AG04450 (cell line): ENCODE data around the gene ABHD16A. TPM values are rescaled to one million over a fixed set of nuclear protein-coding genes. Genes with fewer than 3 reads are reported as not detected.

ENCODE experiments used
- CTCF ChIA-PET: fragments of 300-600, 350-600 bp; formaldehyde crosslinking; extraction: SDS; loops from one replicate; lab custom pipeline; 2022; ENCODE audit warnings: antibody characterized with exemption, inconsistent platforms; lab: Charles Lee
- POLR2A ChIA-PET: fragments of 350-600 bp; formaldehyde crosslinking; extraction: SDS; loops from one replicate; lab custom pipeline; 2021; ENCODE audit warnings: antibody characterized with exemption, inconsistent platforms; lab: Yijun Ruan, JAX
- DNase-seq: peaks from one replicate; pipeline ENCODE4 v3.0.0-alpha.2; 2011; ENCODE audit warnings: low read depth, low spot score
- H3K27ac ChIP-seq: one replicate; pipeline ENCODE4 v1.5.1; 2012; ENCODE audit warnings: low read depth, low read length, control low read depth
- H3K27me3 ChIP-seq: one replicate; pipeline ENCODE4 v1.6.0; 2012; ENCODE audit warnings: low read length; ENCODE audit not compliant: control insufficient read depth, insufficient read depth
- H3K4me3 ChIP-seq: 2 replicates; pipeline ENCODE4 v1.5.1; 2011; ENCODE audit warnings: mild to moderate bottlenecking, low read depth, low read length, control low read depth
- H3K9me3 ChIP-seq: 2 replicates; pipeline ENCODE4 v1.5.1; 2012; ENCODE audit warnings: low read length; ENCODE audit not compliant: control insufficient read depth, insufficient read depth
- polyA plus RNA-seq: library from polyadenylated mRNA; depleted of rRNA; stranded (reverse); fragments of >200 nt; gene quantifications from 2 replicates; pipeline ENCODE4 v1.2.3, GENCODE V29; 2011
- TF ChIP-seq, protein P1 (sequence below): IDR thresholded peaks from 2 replicates; pipeline ENCODE4 v1.5.1; 2011; ENCODE audit warnings: low read depth, low read length, control low read depth, inconsistent platforms

The ABHD16A gene
- polyA plus RNA-seq, 1 experiment = 34.0 TPM

DNA sequence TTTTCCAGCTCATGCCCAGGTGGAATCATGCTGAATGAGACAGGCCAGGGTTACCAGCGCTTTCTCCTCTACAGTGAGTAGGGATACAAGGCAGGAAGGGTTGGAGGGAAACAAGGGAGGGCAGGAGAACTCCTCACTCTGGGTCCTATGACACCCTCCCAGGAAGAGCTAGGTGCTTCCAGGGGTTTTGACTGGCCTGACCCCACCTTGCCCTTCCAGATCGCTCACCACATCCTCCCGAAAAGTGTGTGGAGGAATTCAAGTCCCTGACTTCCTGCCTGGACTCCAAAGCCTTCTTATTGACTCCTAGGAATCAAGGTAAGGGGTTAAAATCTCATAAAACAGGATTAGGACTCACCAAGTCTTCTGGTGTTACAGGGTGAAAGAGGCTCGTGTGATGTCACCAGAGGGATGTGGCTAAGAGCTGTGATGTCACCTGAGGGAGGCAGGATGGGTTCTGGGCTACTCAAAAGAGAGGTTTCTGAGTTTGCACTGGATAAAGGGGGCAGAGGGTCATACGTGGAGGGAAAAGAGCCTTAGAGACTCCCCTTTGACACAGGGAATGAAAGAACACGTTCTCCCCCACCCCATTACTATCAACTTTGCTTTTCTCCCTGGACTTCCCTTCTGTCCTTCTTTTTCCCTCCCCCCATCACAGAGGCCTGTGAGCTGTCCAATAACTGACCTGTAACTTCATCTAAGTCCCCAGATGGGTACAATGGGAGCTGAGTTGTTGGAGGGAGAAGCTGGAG is 45.5 kb downstream of the ABHD16A start:
- Histone ChIP-seq H3K27me3 (no peaks in the 10 kb centered on the region), H3K4me3 (no peak overlapping the region), H3K27ac (no peak overlapping the region), H3K9me3 (no peaks in the 10 kb centered on the region; the same call in 1 of the 2 replicates)
- ChIA-PET POLR2A (interaction anchor here (0.5 kb wide), 2 partner anchors 40 to 82 kb away, joined by 3 read pairs; partner anchors contain the start of gene MSH5), CTCF (interaction anchor here (0.7 to 1.1 kb wide), 2 partner anchors 59 to 172 kb away, joined by 3 to 4 read pairs; no protein-coding TSS in a partner anchor)
- no peak for DNase-seq
- TF ChIP-seq, protein P1, sequence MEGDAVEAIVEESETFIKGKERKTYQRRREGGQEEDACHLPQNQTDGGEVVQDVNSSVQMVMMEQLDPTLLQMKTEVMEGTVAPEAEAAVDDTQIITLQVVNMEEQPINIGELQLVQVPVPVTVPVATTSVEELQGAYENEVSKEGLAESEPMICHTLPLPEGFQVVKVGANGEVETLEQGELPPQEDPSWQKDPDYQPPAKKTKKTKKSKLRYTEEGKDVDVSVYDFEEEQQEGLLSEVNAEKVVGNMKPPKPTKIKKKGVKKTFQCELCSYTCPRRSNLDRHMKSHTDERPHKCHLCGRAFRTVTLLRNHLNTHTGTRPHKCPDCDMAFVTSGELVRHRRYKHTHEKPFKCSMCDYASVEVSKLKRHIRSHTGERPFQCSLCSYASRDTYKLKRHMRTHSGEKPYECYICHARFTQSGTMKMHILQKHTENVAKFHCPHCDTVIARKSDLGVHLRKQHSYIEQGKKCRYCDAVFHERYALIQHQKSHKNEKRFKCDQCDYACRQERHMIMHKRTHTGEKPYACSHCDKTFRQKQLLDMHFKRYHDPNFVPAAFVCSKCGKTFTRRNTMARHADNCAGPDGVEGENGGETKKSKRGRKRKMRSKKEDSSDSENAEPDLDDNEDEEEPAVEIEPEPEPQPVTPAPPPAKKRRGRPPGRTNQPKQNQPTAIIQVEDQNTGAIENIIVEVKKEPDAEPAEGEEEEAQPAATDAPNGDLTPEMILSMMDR = no peak

DNA sequence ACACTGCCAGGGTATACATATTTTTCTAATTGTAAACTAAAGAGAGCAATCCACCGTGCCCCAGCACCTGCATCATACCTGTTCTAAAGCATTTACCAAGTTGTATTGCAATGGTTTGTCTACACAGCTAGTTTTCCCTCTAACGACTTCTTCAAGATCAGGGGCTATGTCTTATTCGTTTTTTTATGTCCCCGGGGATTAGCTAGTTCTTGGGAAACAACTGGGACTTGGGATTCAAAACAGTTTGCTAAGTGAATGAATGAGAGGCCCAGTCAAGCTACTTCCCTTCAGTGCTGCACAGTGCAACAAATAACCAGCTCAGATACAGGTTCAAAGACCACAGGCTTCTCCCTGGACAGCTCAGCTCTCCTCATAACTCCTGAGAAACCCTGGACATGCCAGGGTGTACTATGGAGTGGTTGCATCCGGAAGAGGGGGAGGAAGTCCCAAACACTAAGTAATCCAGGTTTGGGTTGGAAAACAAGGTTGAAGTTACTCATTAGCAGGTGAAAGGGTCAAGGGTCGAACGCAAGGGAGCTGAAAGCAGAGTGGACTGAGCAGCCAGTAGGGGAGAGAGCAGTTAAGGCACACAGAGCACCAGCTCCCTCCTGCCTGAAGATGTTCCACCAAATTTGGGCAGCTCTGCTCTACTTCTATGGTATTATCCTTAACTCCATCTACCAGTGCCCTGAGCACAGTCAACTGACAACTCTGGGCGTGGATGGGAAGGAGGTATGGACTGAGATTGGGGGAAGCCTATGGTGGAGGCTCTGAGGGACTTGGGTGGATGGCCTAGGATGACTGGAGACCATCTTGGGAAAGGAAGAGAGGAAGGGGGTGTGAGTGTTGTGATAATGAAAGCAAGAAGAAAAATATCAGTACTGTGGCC is 47.5 kb downstream of the ABHD16A start, which contains the start of gene APOM:
APOM (plus strand) TSS at position 546 of the 889 bp plus-strand sequence; CDS start at position 619, 73 bp downstream.
- TF ChIP-seq, protein P1 = no peak
- H3K4me3 ChIP-seq = no peak within 1 kb of the TSS
- no peaks in the 10 kb centered on the region; the same call in 1 of the 2 replicates for H3K9me3 ChIP-seq
- ChIA-PET CTCF (interaction anchor here (0.6 to 1.9 kb wide), 2 partner anchors 174 to 175 kb away, joined by 4 to 5 read pairs; no protein-coding TSS in a partner anchor), POLR2A (interaction anchor here (0.5 kb wide), 1 partner anchor 17 kb away, joined by 6 read pairs; no protein-coding TSS in a partner anchor)
- H3K27me3 ChIP-seq = no peaks in the 10 kb centered on the region
- H3K27ac ChIP-seq = no peak within 1 kb of the TSS
- DNase-seq = no peak

DNA sequence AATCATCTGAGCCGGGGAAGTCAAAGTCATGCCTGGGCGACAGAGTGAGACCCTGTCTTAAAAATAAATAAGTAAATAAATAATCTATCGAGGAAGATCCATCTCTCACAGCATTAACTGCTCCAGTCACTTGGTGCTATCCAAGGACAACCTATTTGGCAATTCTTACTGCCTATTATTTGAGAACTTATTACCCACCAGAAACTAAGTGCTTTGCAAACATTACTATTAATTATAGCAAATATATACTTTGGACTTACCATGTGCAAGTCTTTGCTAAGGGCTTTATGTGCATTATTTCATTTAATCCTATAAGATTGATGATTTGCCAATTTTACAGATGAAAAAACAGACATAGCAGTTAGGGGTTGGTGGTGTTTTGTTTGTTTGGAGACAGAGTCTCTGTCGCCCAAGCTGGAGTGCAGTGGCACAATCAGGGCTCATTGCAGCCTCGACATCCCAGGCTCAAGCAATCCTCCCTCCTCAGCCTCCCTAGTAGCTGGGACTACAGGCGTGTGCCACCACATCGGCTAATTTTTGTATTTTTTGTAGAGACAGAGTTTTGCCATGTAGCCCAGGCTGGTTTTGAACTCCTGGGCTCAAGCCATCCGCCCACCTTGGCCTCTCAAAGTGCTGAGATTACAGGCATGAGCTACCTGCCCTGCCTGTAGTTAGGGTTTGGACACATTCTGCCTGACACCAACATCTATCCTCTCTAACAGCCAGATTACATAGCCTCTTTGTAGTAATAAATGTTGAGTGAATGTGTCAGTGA is 48.4 kb downstream of the ABHD16A start:
- no peak overlapping the region for H3K4me3 ChIP-seq
- TF ChIP-seq, protein P1 = no peak
- ChIA-PET CTCF (interaction anchor here (0.6 to 1.9 kb wide), 2 partner anchors 175 to 176 kb away, joined by 4 to 5 read pairs; no protein-coding TSS in a partner anchor), POLR2A (interaction anchor here (0.5 to 1.0 kb wide), 2 partner anchors 12 to 16 kb away, joined by 6 read pairs; no protein-coding TSS in a partner anchor)
- no peak for DNase-seq
- no peaks in the 10 kb centered on the region for H3K27me3 ChIP-seq
- no peaks in the 10 kb centered on the region; the same call in 1 of the 2 replicates for H3K9me3 ChIP-seq
- no peak overlapping the region for H3K27ac ChIP-seq

DNA sequence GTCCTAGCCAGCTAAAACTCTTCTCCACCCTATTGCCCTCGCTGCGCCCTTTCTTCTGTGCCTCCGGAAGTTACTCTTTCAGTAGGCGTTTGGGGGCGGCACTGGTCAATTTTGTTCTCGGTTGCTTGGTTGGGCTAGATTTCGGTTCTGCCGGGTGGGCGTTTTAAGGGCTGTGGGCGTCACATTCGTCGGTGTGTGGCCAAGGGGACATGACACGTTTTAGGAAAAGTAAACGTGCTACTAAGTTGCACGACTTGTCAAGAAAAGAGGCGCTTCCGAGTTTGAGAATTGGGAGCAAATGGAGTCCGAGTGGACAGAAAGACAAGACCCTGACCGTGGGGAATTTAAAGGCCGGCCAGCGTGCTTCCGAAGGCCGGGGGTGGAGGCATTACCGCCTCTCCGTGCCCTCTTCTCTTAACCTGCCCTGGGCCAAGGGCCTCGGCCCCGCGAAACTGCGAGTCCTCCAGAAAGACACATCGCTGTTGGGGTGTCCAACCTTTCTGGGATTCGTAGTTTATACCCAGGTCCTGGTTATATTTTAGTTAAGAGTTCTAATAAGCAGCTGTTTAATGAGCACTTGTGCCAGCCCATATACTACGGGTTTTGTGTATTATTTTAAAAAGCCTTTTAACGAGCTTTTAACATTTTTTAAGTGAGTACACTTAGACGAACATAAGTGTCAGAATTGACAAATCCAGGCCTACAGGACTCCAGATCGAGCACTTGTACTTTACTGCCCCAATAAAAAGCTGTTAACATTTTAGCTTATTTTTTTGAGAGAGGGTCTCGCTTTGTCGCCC is 50.0 kb downstream of the ABHD16A start:
- ChIA-PET CTCF (interaction anchor here (0.5 to 0.8 kb wide), 3 partner anchors 11 to 594 kb away, joined by 3 read pairs; partner anchors contain the start of genes GPANK1 and LY6G5C), POLR2A (interaction anchor here (0.5 to 3.0 kb wide), 11 partner anchors 8 to 319 kb away, joined by 3 to 37 read pairs (median 10); partner anchors contain the start of genes C6orf47, CSNK2B, DXO and GPANK1)
- Histone ChIP-seq H3K27ac (peak overlapping the region; percentile 98), H3K9me3 (no peaks in the 10 kb centered on the region; the same call in 1 of the 2 replicates), H3K27me3 (no peaks in the 10 kb centered on the region), H3K4me3 (peak overlapping the region; percentile 88)
- no peak for DNase-seq
- TF ChIP-seq, protein P1 = no peak
